Measurements from ENCODE around the gene SCAMP4. TPM values are rescaled to one million over a fixed set of nuclear protein-coding genes. Genes with fewer than 3 reads are reported as not detected.

The SCAMP4 gene
- total RNA-seq, 1 experiment from 2014 or later, result 69.0 TPM

GRCh38 chr19:1871630-1872029 lies 33.6 kb upstream of the SCAMP4 start:
- Histone ChIP-seq H4K8ac (replicated peaks; ENCODE audit: insufficient read length, low read depth, low read length) (no peak overlapping the region), H3K9ac (ENCODE audit: extremely low read depth, insufficient read length, low read length) (no peak overlapping the region), H2BK15ac (ENCODE audit: low read depth, low read length) (no peak overlapping the region), H3K23me2 (ENCODE audit: insufficient read length, low read depth, low read length, poor library complexity, severe bottlenecking) (peaks cover 19% of the 10 kb centered on the region), H3K4ac (ENCODE audit: low read depth, low read length) (no peak overlapping the region), H3K27ac (ENCODE audit: insufficient read length, low read depth, low read length) (no peak overlapping the region), H3K79me1 (ENCODE audit: insufficient read depth, low read depth, low read length, poor library complexity, severe bottlenecking) (peaks cover 10% of the 10 kb centered on the region), H3K18ac (ENCODE audit: insufficient read length, low read depth, low read length) (no peak overlapping the region), H3K27me3 (ENCODE audit: insufficient read depth, low read length) (no peaks in the 10 kb centered on the region), H2BK120ac (ENCODE audit: low read depth, low read length, poor library complexity, severe bottlenecking) (no peak overlapping the region), H4K91ac (ENCODE audit: insufficient read length, low read depth, low read length) (no peak overlapping the region), H2BK12ac (ENCODE audit: insufficient read length, low read depth, low read length) (no peak overlapping the region), H3K56ac (ENCODE audit: insufficient read length, low read depth, low read length) (no peak overlapping the region), H3K79me2 (ENCODE audit: insufficient read depth, low read length) (peaks cover 9% of the 10 kb centered on the region; the same call in 1 of the 2 replicates), H2AK5ac (ENCODE audit: insufficient read length, low read length) (no peak overlapping the region), H3K23ac (ENCODE audit: insufficient read length, low read depth, low read length) (no peak overlapping the region), H3T11ph (ENCODE audit: low read length) (no peak overlapping the region), H3K9me3 (ENCODE audit: control insufficient read depth, low read depth, low read length) (no peaks in the 10 kb centered on the region), H3K14ac (ENCODE audit: insufficient read depth, low read length) (no peak overlapping the region), H3K4me1 (ENCODE audit: insufficient read depth, low read length) (no peaks in the 10 kb centered on the region; the same call in 1 of the 2 replicates), H4K20me1 (ENCODE audit: control insufficient read depth, insufficient read depth, insufficient read length) (no peaks in the 10 kb centered on the region), H4K5ac (ENCODE audit: insufficient read length, low read depth, low read length) (no peak overlapping the region), H2BK20ac (ENCODE audit: low read depth, low read length, poor library complexity, severe bottlenecking) (no peak overlapping the region), H3K4me2 (ENCODE audit: insufficient read depth, insufficient read length, low read length) (no peak overlapping the region), H2BK5ac (ENCODE audit: insufficient read length, low read length) (no peak overlapping the region), H2AFZ (ENCODE audit: low read length) (no peak overlapping the region)
- H3K27me3 Mint-ChIP-seq (ENCODE audit: low read depth), result no peaks in the 10 kb centered on the region
- WGBS (ENCODE audit: extremely low coverage, insufficient read length, low lambda C conversion rate), result no CpG with 5 or more reads among the region's 13 CpGs
- H3K27ac Mint-ChIP-seq, result no peak overlapping the region
- H3K36me3 Mint-ChIP-seq (ENCODE audit: insufficient read depth in 1 of 3, low read depth in 3 of 3), result peaks cover 0 to 12% (median 2%) of the 10 kb centered on the region in 3 experiments; a peak in 3 of 7 replicates
- peak; percentile 19 for DNase-seq
- TF ChIP-seq CTCF (conservative IDR thresholded peaks at IDR 0.05), result no peak
- no peak overlapping the region for H3K4me3 Mint-ChIP-seq
- H3K9me3 Mint-ChIP-seq, result no peaks in the 10 kb centered on the region
- peaks cover 14 to 15% of the 10 kb centered on the region in 2 experiments for H3K4me1 Mint-ChIP-seq

Measured in H9 (cell line).